ENCODE data around the gene SLC7A10.
A peak's percentile ranks its signal among the peaks of the same experiment; 100 is the strongest.
"Not testable (repeated sequence)": the region's sequence is repeated elsewhere in the genome, so short reads cannot be mapped to it uniquely, and the experiment has no call there.

SLC7A10 gene

GRCh38 chr19:33192010-33192409, 33.6 kb downstream of the SLC7A10 start:
- FAIRE-seq (no peak), DNase-seq (ENCODE audit: extremely low spot score, insufficient read length, low read depth) (no peak)

- DNase-seq (ENCODE audit: extremely low spot score, insufficient read length, low read depth) (no peak), FAIRE-seq (no peak)
These were observed 34.1 kb downstream of the SLC7A10 start for GRCh38 chr19:33191501-33191900.

GRCh38 chr19:33191092-33191491, 34.6 kb downstream of the SLC7A10 start:
- not testable (repeated sequence) for DNase-seq (ENCODE audit: extremely low spot score, insufficient read length, low read depth); FAIRE-seq

- no peak for FAIRE-seq
- DNase-seq (ENCODE audit: extremely low spot score, insufficient read length, low read depth): no peak
These were observed 36.2 kb downstream of the SLC7A10 start for GRCh38 chr19:33189453-33189852.

- no peak for FAIRE-seq
- no peak for DNase-seq (ENCODE audit: extremely low spot score, insufficient read length, low read depth)
These were observed 38.5 kb downstream of the SLC7A10 start for GRCh38 chr19:33187183-33187540.

- no peak for DNase-seq (ENCODE audit: extremely low spot score, insufficient read length, low read depth)
- no peak for FAIRE-seq
These were observed 39.0 kb downstream of the SLC7A10 start for GRCh38 chr19:33186431-33187182.

GRCh38 chr19:33177417-33177979, 48.2 kb downstream of the SLC7A10 start:
- peak; percentile 29 for FAIRE-seq

GRCh38 chr19:33176670-33177416, 48.8 kb downstream of the SLC7A10 start:
- FAIRE-seq: peak; percentile 96

More at GRCh38 chr19:33177417-33177979, 48.2 kb downstream of the SLC7A10 start:
- no peak for DNase-seq (ENCODE audit: extremely low spot score, insufficient read length, low read depth)

GRCh38 chr19:33175886-33176669, 49.6 kb downstream of the SLC7A10 start:
- peak; percentile 23 for DNase-seq (ENCODE audit: extremely low spot score, insufficient read length, low read depth)
- no peak for FAIRE-seq

More at GRCh38 chr19:33176670-33177416, 48.8 kb downstream of the SLC7A10 start:
- DNase-seq (ENCODE audit: extremely low spot score, insufficient read length, low read depth): peak; percentile 93

- FAIRE-seq (no peak), DNase-seq (ENCODE audit: extremely low spot score, insufficient read length, low read depth) (no peak)
These were observed 50.4 kb downstream of the SLC7A10 start for GRCh38 chr19:33175156-33175782.

- no peak for DNase-seq (ENCODE audit: extremely low spot score, insufficient read length, low read depth)
- no peak for FAIRE-seq
These were observed 51.5 kb downstream of the SLC7A10 start for GRCh38 chr19:33174186-33174585.

GRCh38 chr19:33171916-33172359, 53.7 kb downstream of the SLC7A10 start:
- no peak for DNase-seq (ENCODE audit: extremely low spot score, insufficient read length, low read depth)
- no peak for FAIRE-seq

GRCh38 chr19:33171222-33171795, 54.3 kb downstream of the SLC7A10 start:
- DNase-seq (ENCODE audit: extremely low spot score, insufficient read length, low read depth): no peak
- no peak for FAIRE-seq

- FAIRE-seq (no peak), DNase-seq (ENCODE audit: extremely low spot score, insufficient read length, low read depth) (no peak)
These were observed 57.1 kb downstream of the SLC7A10 start for GRCh38 chr19:33168528-33168927.

- DNase-seq (ENCODE audit: extremely low spot score, insufficient read length, low read depth) (no peak), FAIRE-seq (no peak)
These were observed 58.2 kb downstream of the SLC7A10 start for GRCh38 chr19:33167438-33167837.

GRCh38 chr19:33166037-33166436, 59.6 kb downstream of the SLC7A10 start:
- DNase-seq (ENCODE audit: extremely low spot score, insufficient read length, low read depth); FAIRE-seq: not testable (repeated sequence)

GRCh38 chr19:33163481-33163880, 62.2 kb downstream of the SLC7A10 start:
- DNase-seq (ENCODE audit: extremely low spot score, insufficient read length, low read depth) (no peak), FAIRE-seq (no peak)

- no peak for DNase-seq (ENCODE audit: extremely low spot score, insufficient read length, low read depth)
- FAIRE-seq: no peak
These were observed 64.4 kb downstream of the SLC7A10 start for GRCh38 chr19:33161201-33161600.

GRCh38 chr19:33159893-33160292, 65.8 kb downstream of the SLC7A10 start:
- FAIRE-seq: no peak
- no peak for DNase-seq (ENCODE audit: extremely low spot score, insufficient read length, low read depth)
